ENCODE measurements around the gene ZNF84.

Gene ZNF84

DNA sequence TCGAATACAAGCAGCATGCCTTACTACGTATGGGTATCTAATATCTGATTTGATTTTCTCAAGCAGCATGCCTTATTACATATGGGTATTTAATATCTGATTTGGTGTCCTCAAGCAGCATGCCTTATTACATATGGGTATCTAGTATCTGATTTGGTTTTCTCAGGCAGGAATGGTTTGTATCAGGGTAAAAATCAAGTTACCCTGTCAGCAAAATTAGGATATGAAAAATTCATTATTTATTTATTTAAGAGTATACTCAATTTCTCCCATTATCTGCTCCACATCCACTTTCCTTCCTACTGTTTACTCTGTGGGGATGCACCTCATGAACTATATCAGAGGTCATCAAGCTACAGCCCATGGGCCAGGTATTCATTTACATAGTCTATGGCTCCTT is 70.8 kb downstream of the ZNF84 start:
- DNase-seq (ENCODE audit: low read depth): no peak
- H3K4me3 ChIP-seq (ENCODE audit: low read length): no peak overlapping the region

More for the DNA sequence above, 70.8 kb downstream of the ZNF84 start:
- TF ChIP-seq, protein P1, sequence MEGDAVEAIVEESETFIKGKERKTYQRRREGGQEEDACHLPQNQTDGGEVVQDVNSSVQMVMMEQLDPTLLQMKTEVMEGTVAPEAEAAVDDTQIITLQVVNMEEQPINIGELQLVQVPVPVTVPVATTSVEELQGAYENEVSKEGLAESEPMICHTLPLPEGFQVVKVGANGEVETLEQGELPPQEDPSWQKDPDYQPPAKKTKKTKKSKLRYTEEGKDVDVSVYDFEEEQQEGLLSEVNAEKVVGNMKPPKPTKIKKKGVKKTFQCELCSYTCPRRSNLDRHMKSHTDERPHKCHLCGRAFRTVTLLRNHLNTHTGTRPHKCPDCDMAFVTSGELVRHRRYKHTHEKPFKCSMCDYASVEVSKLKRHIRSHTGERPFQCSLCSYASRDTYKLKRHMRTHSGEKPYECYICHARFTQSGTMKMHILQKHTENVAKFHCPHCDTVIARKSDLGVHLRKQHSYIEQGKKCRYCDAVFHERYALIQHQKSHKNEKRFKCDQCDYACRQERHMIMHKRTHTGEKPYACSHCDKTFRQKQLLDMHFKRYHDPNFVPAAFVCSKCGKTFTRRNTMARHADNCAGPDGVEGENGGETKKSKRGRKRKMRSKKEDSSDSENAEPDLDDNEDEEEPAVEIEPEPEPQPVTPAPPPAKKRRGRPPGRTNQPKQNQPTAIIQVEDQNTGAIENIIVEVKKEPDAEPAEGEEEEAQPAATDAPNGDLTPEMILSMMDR (IDR thresholded peaks at IDR 0.05; ENCODE audit: insufficient read depth, low read depth, low read length, missing control alignments): no peak
